HUES48 (cell line): ENCODE results near the gene HIC2.
"Not testable (repeated sequence)": the region's sequence is repeated elsewhere in the genome, so short reads cannot be mapped to it uniquely, and the experiment has no call there.

Experiments
- H3K27ac ChIP-seq: one replicate; pipeline ENCODE4 v1.7.0; 2013; ENCODE audit warnings: low read depth, low read length, inconsistent platforms
- H3K27me3 ChIP-seq: 2 replicates; pipeline ENCODE4 v1.6.1; 2013; ENCODE audit warnings: mild to moderate bottlenecking, low read length; ENCODE audit not compliant: control insufficient read depth, insufficient read depth
- H3K36me3 ChIP-seq: 2 replicates; pipeline ENCODE4 v1.6.1; 2013; ENCODE audit warnings: low read length; ENCODE audit not compliant: control insufficient read depth, insufficient read depth
- H3K4me1 ChIP-seq: 2 replicates; pipeline ENCODE4 v1.6.1; 2013; ENCODE audit warnings: mild to moderate bottlenecking, low read length; ENCODE audit not compliant: control insufficient read depth, insufficient read depth
- H3K4me3 ChIP-seq: 2 replicates; pipeline ENCODE4 v1.5.1; 2013; ENCODE audit warnings: mild to moderate bottlenecking, low read depth, low read length
- H3K9ac ChIP-seq: 2 replicates; pipeline ENCODE4 v1.6.1; 2013; ENCODE audit warnings: mild to moderate bottlenecking, low read depth, low read length, moderate library complexity
- H3K9me3 ChIP-seq: 2 replicates; pipeline ENCODE4 v1.6.1; 2013; ENCODE audit warnings: low read length; ENCODE audit not compliant: control insufficient read depth, insufficient read depth

The HIC2 gene

GRCh38 chr22:21440018-21440636 is 23.0 kb downstream of the HIC2 start:
- not testable (repeated sequence) for H3K9ac ChIP-seq, H3K4me3 ChIP-seq, H3K36me3 ChIP-seq, H3K4me1 ChIP-seq, H3K27ac ChIP-seq, H3K27me3 ChIP-seq, H3K9me3 ChIP-seq

GRCh38 chr22:21440676-21441075 is 23.5 kb downstream of the HIC2 start:
- not testable (repeated sequence) for H3K9me3 ChIP-seq, H3K9ac ChIP-seq, H3K4me3 ChIP-seq, H3K4me1 ChIP-seq, H3K27ac ChIP-seq, H3K36me3 ChIP-seq, H3K27me3 ChIP-seq

GRCh38 chr22:21441170-21441569 is 24.0 kb downstream of the HIC2 start:
- not testable (repeated sequence) for H3K9me3 ChIP-seq, H3K9ac ChIP-seq, H3K4me3 ChIP-seq, H3K27me3 ChIP-seq, H3K4me1 ChIP-seq, H3K27ac ChIP-seq
- peaks cover 11% of the 10 kb centered on the region for H3K36me3 ChIP-seq

GRCh38 chr22:21442123-21442522 is 25.0 kb downstream of the HIC2 start:
- peaks cover 21% of the 10 kb centered on the region for H3K36me3 ChIP-seq
- H3K9ac ChIP-seq, H3K27ac ChIP-seq, H3K27me3 ChIP-seq, H3K4me3 ChIP-seq, H3K9me3 ChIP-seq, H3K4me1 ChIP-seq: not testable (repeated sequence)

GRCh38 chr22:21442646-21443045 is 25.5 kb downstream of the HIC2 start:
- H3K9ac ChIP-seq, H3K27me3 ChIP-seq, H3K27ac ChIP-seq, H3K4me3 ChIP-seq, H3K9me3 ChIP-seq, H3K4me1 ChIP-seq: not testable (repeated sequence)
- H3K36me3 ChIP-seq: peaks cover 21% of the 10 kb centered on the region

GRCh38 chr22:21443057-21443734 is 26.0 kb downstream of the HIC2 start:
- Histone ChIP-seq H3K27ac (peak overlapping the region; percentile 2), H3K27me3 (no peaks in the 10 kb centered on the region), H3K36me3 (peaks cover 21% of the 10 kb centered on the region), H3K4me3 (no peak overlapping the region), H3K9ac (no peak overlapping the region), H3K4me1 (0 out of 2 replicates have a peak, but pooled peaks cover 2% of the 10 kb centered on the region), H3K9me3 (no peaks in the 10 kb centered on the region)

GRCh38 chr22:21443735-21444421 is 26.7 kb downstream of the HIC2 start:
- Histone ChIP-seq H3K4me3 (no peak overlapping the region), H3K9me3 (no peaks in the 10 kb centered on the region), H3K27ac (peak overlapping the region; percentile 2), H3K27me3 (no peaks in the 10 kb centered on the region), H3K36me3 (peaks cover 21% of the 10 kb centered on the region), H3K4me1 (0 out of 2 replicates have a peak, but pooled peaks cover 2% of the 10 kb centered on the region), H3K9ac (no peak overlapping the region)

GRCh38 chr22:21444701-21445436 is 27.7 kb downstream of the HIC2 start:
- Histone ChIP-seq H3K36me3 (peaks cover 21% of the 10 kb centered on the region), H3K9me3 (no peaks in the 10 kb centered on the region), H3K27me3 (no peaks in the 10 kb centered on the region), H3K4me1 (0 out of 2 replicates have a peak, but pooled peaks cover 2% of the 10 kb centered on the region), H3K9ac (no peak overlapping the region), H3K27ac (no peak overlapping the region), H3K4me3 (no peak overlapping the region)

GRCh38 chr22:21445437-21446127 is 28.4 kb downstream of the HIC2 start:
- Histone ChIP-seq H3K27ac (no peak overlapping the region), H3K9me3 (no peaks in the 10 kb centered on the region), H3K9ac (no peak overlapping the region), H3K4me3 (no peak overlapping the region), H3K4me1 (peaks cover 2% of the 10 kb centered on the region; the same call in 1 of the 2 replicates), H3K36me3 (peaks cover 21% of the 10 kb centered on the region), H3K27me3 (no peaks in the 10 kb centered on the region)

GRCh38 chr22:21446128-21446826 is 29.1 kb downstream of the HIC2 start:
- H3K36me3 ChIP-seq: peaks cover 21% of the 10 kb centered on the region
- no peaks in the 10 kb centered on the region for H3K9me3 ChIP-seq
- H3K4me1 ChIP-seq: peaks cover 2% of the 10 kb centered on the region; the same call in 1 of the 2 replicates
- no peaks in the 10 kb centered on the region for H3K27me3 ChIP-seq
- no peak overlapping the region for H3K27ac ChIP-seq
- H3K4me3 ChIP-seq: no peak overlapping the region
- H3K9ac ChIP-seq: no peak overlapping the region
